Measurements from ENCODE around the gene ZNF335.

- TF ChIP-seq POLR2AphosphoS5 (IDR thresholded peaks at IDR 0.05; ENCODE audit: low read depth, low read length) = no peak
- no peak for TF ChIP-seq TAF1 (IDR thresholded peaks at IDR 0.05; ENCODE audit: borderline replicate concordance, low read depth, low read length)
- TF ChIP-seq POLR2A (IDR thresholded peaks at IDR 0.05; ENCODE audit: low read depth, low read length) = no peak
Measured at GRCh38 chr20:45950330-45950646, 21.7 kb downstream of the ZNF335 start.
